CD4-positive, alpha-beta T cell (primary cell): ENCODE data around the gene SETD3. TPM values are rescaled to one million over a fixed set of nuclear protein-coding genes. Genes with fewer than 3 reads are reported as not detected.

Source experiments
- ATAC-seq: fragments of 200-7000 bp; cut with Tn5 transposase; one replicate; pipeline ENCODE4 v1.10.0; 2022; ENCODE audit warnings: mild to moderate bottlenecking; ENCODE audit not compliant: poor library complexity
- CTCF ChIA-PET: fragments of 350-600 bp; sonication (Branson Sonifier 250); formaldehyde crosslinking; loops from one replicate; lab custom pipeline; 2021; ENCODE audit warnings: antibody characterized with exemption, inconsistent platforms; lab: Charles Lee
- POLR2A ChIA-PET: fragments of 350-600 bp; sonication (Branson Sonifier 250); formaldehyde crosslinking; loops from one replicate; lab custom pipeline; 2021; ENCODE audit warnings: antibody characterized with exemption, inconsistent platforms; lab: Charles Lee
- DNase-seq, 14 experiments: peaks; one replicate each; pipeline ENCODE4 v3.0.0-alpha.2; 2013 to 2020; ENCODE audit warnings: mixed read lengths in 2 of 14
- H3K27ac ChIP-seq, 2 donors: one replicate each; pipeline versions ENCODE4 v1.5.1 to v1.7.0; 2013; ENCODE audit warnings: low read length in 2 of 2, low read depth in 1 of 2, mild to moderate bottlenecking in 1 of 2
- H3K27me3 ChIP-seq, 2 experiments: 1 replicate in 1 of 2; 2 replicates in 1 of 2; pipeline versions ENCODE4 v1.6.1 to v1.7.0; 2013; ENCODE audit warnings: low read length in 2 of 2, control low read depth in 1 of 2, mild to moderate bottlenecking in 1 of 2, moderate library complexity in 1 of 2; ENCODE audit not compliant: insufficient read depth in 2 of 2, control insufficient read depth in 1 of 2
- H3K36me3 ChIP-seq: one replicate; pipeline ENCODE4 v1.6.1; 2013; ENCODE audit warnings: low read length, control low read depth; ENCODE audit not compliant: insufficient read depth
- H3K4me1 ChIP-seq: one replicate; pipeline ENCODE4 v1.6.1; 2013; ENCODE audit warnings: low read length, control low read depth; ENCODE audit not compliant: insufficient read depth
- H3K4me3 ChIP-seq: one replicate; pipeline ENCODE4 v1.5.1; 2013; ENCODE audit warnings: mild to moderate bottlenecking, low read length, moderate library complexity
- H3K9me3 ChIP-seq, 2 experiments: 1 replicate in 1 of 2; 2 replicates in 1 of 2; pipeline versions ENCODE4 v1.6.1 to v1.7.0; 2013; ENCODE audit warnings: low read length in 2 of 2, mild to moderate bottlenecking in 2 of 2, control low read depth in 1 of 2, moderate library complexity in 1 of 2; ENCODE audit not compliant: control insufficient read depth in 1 of 2, insufficient read depth in 1 of 2
- H3K27ac Mint-ChIP-seq: one replicate; pipeline ENCODE4 v1.8.0; 2020; ENCODE audit warnings: mixed read lengths
- H3K27me3 Mint-ChIP-seq: one replicate; pipeline ENCODE4 v1.8.0; 2021; ENCODE audit warnings: mixed read lengths
- H3K36me3 Mint-ChIP-seq: one replicate; pipeline ENCODE4 v1.8.0; 2021; ENCODE audit warnings: low read depth, mixed read lengths
- H3K4me1 Mint-ChIP-seq: one replicate; pipeline ENCODE4 v1.8.0; 2021; ENCODE audit warnings: low read depth, mixed read lengths
- H3K4me3 Mint-ChIP-seq: one replicate; pipeline ENCODE4 v1.8.0; 2020; ENCODE audit warnings: mild to moderate bottlenecking, mixed read lengths
- H3K9me3 Mint-ChIP-seq: one replicate; pipeline ENCODE4 v1.8.0; 2020; ENCODE audit warnings: mixed read lengths
- CTCF ChIP-seq: fragments of 200-600 bp; IDR thresholded peaks from one replicate; pipeline ENCODE4 v1.8.0; 2022; ENCODE audit warnings: antibody characterized with exemption, mild to moderate bottlenecking
- intact Hi-C, 2 experiments: fragments of 100-400 bp; cut with DNase I in 1 of 2; cut with micrococcal nuclease in 1 of 2; formaldehyde crosslinking; loops; one replicate each; pipeline versions ENCODE4 v1.15.1 to v1.9.0; 2023 to 2025; cut with DNase I, micrococcal nuclease
- total RNA-seq, 174 experiments: library from RNA in 2 of 174; stranded (reverse) in 2 of 174; gene quantifications; one replicate each; pipeline ENCODE4 v1.2.3 and lab custom pipeline; 2021 to 2026

SETD3 gene
- total RNA-seq, 2 experiments from 2014 or later = 46.1 to 51.4 TPM

DNA sequence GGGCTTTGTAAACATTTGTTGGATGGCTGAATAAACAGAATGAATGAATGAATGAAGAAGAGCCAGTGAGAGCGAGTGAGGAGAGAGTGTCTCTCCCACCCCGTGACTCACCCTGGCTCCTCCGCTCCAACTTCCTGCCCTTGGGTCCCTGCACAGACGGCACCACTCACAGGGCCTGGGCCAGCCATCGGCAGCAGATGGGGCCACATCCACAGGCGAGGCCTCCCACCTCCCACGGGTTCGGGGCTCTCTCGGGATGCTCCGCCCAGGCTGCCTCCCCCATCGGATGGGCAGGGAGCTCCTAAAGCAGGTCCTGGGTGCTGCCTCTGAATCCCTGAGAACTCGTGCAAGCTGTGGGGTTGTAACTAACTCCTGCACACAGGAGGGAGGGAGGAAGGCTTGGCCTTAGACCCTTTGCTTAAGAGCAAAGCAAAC is 41.8 kb upstream of the SETD3 start:
- no peak overlapping the region for H3K4me3 ChIP-seq
- no peaks in the 10 kb centered on the region for H3K36me3 ChIP-seq
- no peaks in the 10 kb centered on the region for H3K27me3 Mint-ChIP-seq
- POLR2A ChIA-PET = no interaction called here
- peaks cover 31% of the 10 kb centered on the region for H3K4me1 ChIP-seq
- H3K27ac Mint-ChIP-seq = no peak overlapping the region
- peaks cover 16% of the 10 kb centered on the region for H3K4me1 Mint-ChIP-seq
- H3K27ac ChIP-seq = no peak overlapping the region
- H3K9me3 ChIP-seq = no peaks in the 10 kb centered on the region
- no peak overlapping the region for H3K4me3 Mint-ChIP-seq
- no peaks in the 10 kb centered on the region for H3K27me3 ChIP-seq
- DNase-seq = no peak
- CTCF ChIA-PET = no interaction called here
- H3K36me3 Mint-ChIP-seq = no peaks in the 10 kb centered on the region
- TF ChIP-seq CTCF = no peak
- intact Hi-C loops = no loop called here
- ATAC-seq = no peak
- no peaks in the 10 kb centered on the region for H3K9me3 Mint-ChIP-seq

DNA sequence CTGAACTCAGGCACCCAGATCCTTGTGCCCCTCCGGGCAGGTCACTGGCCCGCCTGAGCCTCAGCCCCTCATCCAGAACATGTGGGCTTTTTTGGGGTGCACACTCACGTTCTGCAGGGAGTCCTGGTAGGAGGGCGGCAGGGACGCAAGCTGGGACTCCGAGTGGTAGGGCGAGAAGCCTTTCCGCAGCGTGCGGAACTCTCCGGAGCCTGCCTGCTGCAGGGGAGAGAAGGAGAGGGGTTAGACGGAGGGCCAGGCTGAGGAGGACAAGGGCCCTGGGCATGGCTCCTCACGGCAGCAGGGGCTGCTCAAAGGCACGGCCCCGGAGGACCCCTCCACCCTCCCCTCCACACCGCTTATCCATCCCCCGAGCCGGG is 41.4 kb upstream of the SETD3 start:
- Mint-ChIP-seq H3K27ac (no peak overlapping the region), H3K4me1 (peaks cover 16% of the 10 kb centered on the region), H3K4me3 (no peak overlapping the region), H3K9me3 (no peaks in the 10 kb centered on the region), H3K27me3 (no peaks in the 10 kb centered on the region), H3K36me3 (no peaks in the 10 kb centered on the region)
- Histone ChIP-seq H3K4me3 (no peak overlapping the region), H3K27ac (no peak overlapping the region), H3K27me3 (no peaks in the 10 kb centered on the region), H3K9me3 (no peaks in the 10 kb centered on the region), H3K4me1 (peaks cover 31% of the 10 kb centered on the region), H3K36me3 (no peaks in the 10 kb centered on the region)
- ChIA-PET CTCF (no interaction called here), POLR2A (no interaction called here)
- TF ChIP-seq CTCF = no peak
- DNase-seq (no peak), ATAC-seq (no peak)
- intact Hi-C loops = no loop called here

- peaks cover 30% of the 10 kb centered on the region for H3K4me1 ChIP-seq
- H3K4me1 Mint-ChIP-seq = peaks cover 16% of the 10 kb centered on the region
- H3K27me3 ChIP-seq = no peaks in the 10 kb centered on the region
- H3K36me3 Mint-ChIP-seq = no peaks in the 10 kb centered on the region
- ChIA-PET CTCF (no interaction called here), POLR2A (no interaction called here)
- intact Hi-C loops = no loop called here
- no peak overlapping the region for H3K4me3 Mint-ChIP-seq
- no peak for TF ChIP-seq CTCF
- no peak overlapping the region for H3K27ac ChIP-seq
- peak in 1 of 14 experiments; percentile 1 for DNase-seq
- no peak overlapping the region for H3K4me3 ChIP-seq
- H3K9me3 ChIP-seq = no peaks in the 10 kb centered on the region
- H3K36me3 ChIP-seq = no peaks in the 10 kb centered on the region
- no peak overlapping the region for H3K27ac Mint-ChIP-seq
- H3K9me3 Mint-ChIP-seq = no peaks in the 10 kb centered on the region
- ATAC-seq = no peak
- no peaks in the 10 kb centered on the region for H3K27me3 Mint-ChIP-seq
Observed at GRCh38 chr14:99521176-99522024, 40.7 kb upstream of the SETD3 start.
